Liver (tissue), 9 donors: ENCODE measurements around the gene STMP1. TPM values are rescaled to one million over a fixed set of nuclear protein-coding genes. Genes with fewer than 3 reads are reported as not detected.

ENCODE experiments used
- DNase-seq: peaks from one replicate; pipeline ENCODE4 v3.0.0-alpha.2; 2017; ENCODE audit warnings: low spot score
- H3K27ac ChIP-seq, 2 donors: one replicate each; pipeline ENCODE4 v1.7.0; 2013; ENCODE audit warnings: inconsistent platforms in 2 of 2, low read length in 2 of 2, control low read depth in 1 of 2, low read depth in 1 of 2, mild to moderate bottlenecking in 1 of 2
- H3K27me3 ChIP-seq, 4 donors: one replicate each; pipeline versions ENCODE4 v1.6.1 to v1.7.0; 2013; ENCODE audit warnings: low read length in 3 of 4, inconsistent platforms in 1 of 4, mild to moderate bottlenecking in 1 of 4, moderate library complexity in 1 of 4; ENCODE audit not compliant: control insufficient read depth in 4 of 4, insufficient read depth in 4 of 4
- H3K36me3 ChIP-seq, 4 donors: one replicate each; pipeline versions ENCODE4 v1.6.1 to v1.7.0; 2013; ENCODE audit warnings: low read length in 3 of 4, mild to moderate bottlenecking in 3 of 4, low read depth in 1 of 4, moderate library complexity in 1 of 4; ENCODE audit not compliant: control insufficient read depth in 4 of 4, insufficient read depth in 3 of 4
- H3K4me1 ChIP-seq, 4 donors: one replicate each; pipeline versions ENCODE4 v1.6.1 to v1.7.0; 2013; ENCODE audit warnings: low read length in 3 of 4, mild to moderate bottlenecking in 3 of 4, moderate library complexity in 1 of 4; ENCODE audit not compliant: control insufficient read depth in 4 of 4, insufficient read depth in 4 of 4
- H3K4me3 ChIP-seq, 3 donors: one replicate each; pipeline versions ENCODE4 v1.6.1 to v1.7.0; 2013; ENCODE audit warnings: low read length in 3 of 3, control low read depth in 1 of 3, low read depth in 1 of 3, mild to moderate bottlenecking in 1 of 3
- H3K9ac ChIP-seq, 2 donors: one replicate each; pipeline ENCODE4 v1.7.0; 2013; ENCODE audit warnings: low read length in 2 of 2, mild to moderate bottlenecking in 2 of 2, moderate library complexity in 2 of 2, control low read depth in 1 of 2, low read depth in 1 of 2
- H3K9me3 ChIP-seq, 4 donors: one replicate each; pipeline versions ENCODE4 v1.6.1 to v1.7.0; 2013; ENCODE audit warnings: low read length in 3 of 4; ENCODE audit not compliant: control insufficient read depth in 4 of 4
- EGR1 ChIP-seq, 2 donors: IDR thresholded peaks; 2 replicates each; pipeline ENCODE4 v1.6.1; 2016 to 2018; ENCODE audit warnings: antibody characterized with exemption in 2 of 2, low read depth in 2 of 2
- FOXA1 ChIP-seq: IDR thresholded peaks from 2 replicates; pipeline ENCODE4 v1.6.1; 2016; ENCODE audit warnings: antibody characterized with exemption
- FOXA2 ChIP-seq: IDR thresholded peaks from 2 replicates; pipeline ENCODE4 v1.6.1; 2016; ENCODE audit warnings: antibody characterized with exemption
- GABPA ChIP-seq, 2 donors: IDR thresholded peaks in 1 of 2; conservative IDR thresholded peaks in 1 of 2; 2 replicates each; pipeline ENCODE4 v1.6.1; 2016; ENCODE audit warnings: antibody characterized with exemption in 2 of 2, mild to moderate bottlenecking in 1 of 2, moderate library complexity in 1 of 2
- HNF4A ChIP-seq, 2 donors: conservative IDR thresholded peaks; 2 replicates each; pipeline ENCODE4 v1.6.1; 2016; ENCODE audit warnings: antibody characterized with exemption in 2 of 2, mild to moderate bottlenecking in 2 of 2
- HNF4G ChIP-seq: IDR thresholded peaks from 2 replicates; pipeline ENCODE4 v1.6.1; 2016; ENCODE audit warnings: antibody characterized with exemption
- JUND ChIP-seq, 2 donors: IDR thresholded peaks; 2 replicates each; pipeline ENCODE4 v1.6.1; 2016; ENCODE audit warnings: antibody characterized with exemption in 2 of 2
- NR2F2 ChIP-seq: IDR thresholded peaks from 2 replicates; pipeline ENCODE4 v1.6.1; 2016; ENCODE audit warnings: antibody characterized with exemption
- RAD21 ChIP-seq, 2 donors: IDR thresholded peaks; 2 replicates each; pipeline ENCODE4 v1.6.1; 2016; ENCODE audit warnings: antibody characterized with exemption in 2 of 2, mild to moderate bottlenecking in 2 of 2
- RXRA ChIP-seq, 2 donors: IDR thresholded peaks; 2 replicates each; pipeline ENCODE4 v1.6.1; 2017 to 2018; ENCODE audit warnings: antibody characterized with exemption in 2 of 2, mild to moderate bottlenecking in 1 of 2
- SP1 ChIP-seq: IDR thresholded peaks from 2 replicates; pipeline ENCODE4 v1.6.1; 2018; ENCODE audit warnings: antibody characterized with exemption, mild to moderate bottlenecking
- TAF1 ChIP-seq: conservative IDR thresholded peaks from 2 replicates; pipeline ENCODE4 v1.6.1; 2016; ENCODE audit warnings: antibody characterized with exemption, mild to moderate bottlenecking
- YY1 ChIP-seq: IDR thresholded peaks from 2 replicates; pipeline ENCODE4 v1.6.1; 2016; ENCODE audit warnings: antibody characterized with exemption, mild to moderate bottlenecking
- WGBS: extraction: QIAGEN DNeasy Blood & Tissue Kit; methylation state at CpG from one replicate; pipeline ENCODE4 v1.1.7; 2013; 5-methylcytosine and 5-hydroxymethylcytosine counted together
- polyA plus RNA-seq, 2 donors: library from polyadenylated mRNA; stranded (reverse) in 1 of 2; unstranded in 1 of 2; fragments of 200-250 nt in 1 of 2; fragments of >200 nt in 1 of 2; fragmentation: Nextera tagmentation in 1 of 2; extraction: Ambion mirVana in 1 of 2; gene quantifications; one replicate each; pipeline versions ENCODE4 v1.2.1 to v1.2.3, GENCODE V29; 2013 to 2015
- total RNA-seq, 2 donors: library from RNA; depleted of rRNA; stranded (reverse); fragments of >200 nt; gene quantifications; one replicate each; pipeline ENCODE4 v1.2.3, GENCODE V29; 2014
- TF ChIP-seq, protein P1 (sequence below): IDR thresholded peaks from 2 replicates; pipeline ENCODE4 v1.6.1; 2016; ENCODE audit warnings: antibody characterized with exemption
- TF ChIP-seq, protein P2 (sequence below): IDR thresholded peaks from 2 replicates; pipeline ENCODE4 v1.6.1; 2016; ENCODE audit warnings: antibody characterized with exemption
- TF ChIP-seq, protein P3 (sequence below): fragments of 150-350 bp; IDR thresholded peaks from 2 replicates; pipeline ENCODE4 v1.5.1; 2017; ENCODE audit warnings: improper control_type of control experiment, low read depth, low read length; ENCODE audit not compliant: missing input control
- TF ChIP-seq, protein P4 (sequence below): IDR thresholded peaks from 2 replicates; pipeline ENCODE4 v1.6.1; 2016; ENCODE audit warnings: antibody characterized with exemption
- TF ChIP-seq, protein P5 (sequence below): IDR thresholded peaks from 2 replicates; pipeline ENCODE4 v1.6.1; 2016; ENCODE audit warnings: antibody characterized with exemption, mild to moderate bottlenecking
- donor health status: healthy.
- donor health status: healthy.
- donor health status: healthy.
- donor health status: healthy.
- donor health status: healthy.

STMP1 gene
- total and polyA plus RNA-seq, 4 donors = 6.8 to 30.7 (median 13.8) TPM

DNA sequence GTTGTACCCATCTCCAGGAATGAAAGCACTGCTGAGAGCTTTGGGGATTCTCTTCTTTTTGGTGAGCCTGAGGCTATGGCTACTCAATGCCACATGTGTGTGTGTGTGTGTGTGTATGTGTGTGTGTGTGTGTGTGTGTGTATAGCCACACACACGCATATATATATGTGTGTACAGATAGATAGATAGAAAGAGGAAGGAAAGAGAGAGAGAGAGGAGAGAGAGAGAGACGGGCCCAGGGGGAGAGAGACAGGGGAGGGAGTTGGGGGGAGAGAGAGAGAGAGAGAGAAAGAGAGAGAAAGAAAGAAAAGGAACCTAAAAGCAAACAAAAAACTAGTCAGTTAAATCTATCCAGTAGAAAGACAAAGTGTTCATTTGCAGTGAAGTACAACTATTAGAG lies 57.4 kb downstream of the STMP1 start:
- WGBS = 42% methylated on average over 2 of the region's 2 CpGs
- DNase-seq = no peak
- no peaks in the 10 kb centered on the region for H3K27me3 ChIP-seq
- H3K9ac ChIP-seq = no peak overlapping the region
- H3K4me1 ChIP-seq = no peaks in the 10 kb centered on the region
- H3K27ac ChIP-seq = no peak overlapping the region
- TF ChIP-seq NR2F2 = no peak
- TF ChIP-seq RAD21 (IDR thresholded peaks at IDR 0.05) = no peak
- TF ChIP-seq GABPA (IDR thresholded peaks at IDR 0.05 in 1 of 2, conservative IDR thresholded peaks at IDR 0.05 in 1 of 2) = no peak
- TF ChIP-seq RXRA (IDR thresholded peaks at IDR 0.05) = no peak
- TF ChIP-seq EGR1 (IDR thresholded peaks at IDR 0.05; ENCODE audit: low read depth in 2 of 2) = no peak
- TF ChIP-seq TAF1 = no peak
- no peaks in the 10 kb centered on the region for H3K36me3 ChIP-seq
- no peaks in the 10 kb centered on the region for H3K9me3 ChIP-seq
- H3K4me3 ChIP-seq = no peak overlapping the region

DNA sequence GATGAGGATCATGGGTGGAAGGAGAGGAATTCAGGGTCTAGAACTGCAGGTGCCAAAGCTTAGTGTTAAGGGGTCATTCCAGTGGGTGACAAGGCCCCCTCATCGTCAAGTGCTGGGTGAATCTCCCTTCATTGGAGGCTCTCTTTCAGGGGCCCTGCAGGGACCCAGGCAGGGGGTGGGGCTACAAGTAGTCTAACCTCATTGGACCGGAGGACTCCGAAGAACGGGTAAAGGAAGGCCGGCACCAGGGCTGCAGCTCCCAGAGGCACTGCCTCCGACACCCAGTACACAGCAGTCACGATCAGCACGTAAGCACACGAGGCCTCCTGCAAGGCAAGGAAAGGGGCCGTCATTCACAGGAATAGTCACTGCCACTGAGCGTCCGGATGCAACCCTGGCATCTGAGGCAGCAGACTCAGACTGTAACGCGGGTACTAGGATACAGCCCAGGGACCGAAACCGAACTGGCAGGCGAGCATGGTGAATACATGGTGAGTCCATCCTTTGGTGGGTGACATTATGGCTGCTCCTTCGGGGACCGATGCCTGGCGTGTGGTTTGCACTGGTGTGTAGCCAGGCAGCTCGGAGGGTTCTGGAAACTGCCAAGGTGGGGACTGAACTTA lies 59.0 kb downstream of the STMP1 start:
- Histone ChIP-seq H3K4me1 (no peaks in the 10 kb centered on the region), H3K9me3 (no peaks in the 10 kb centered on the region), H3K36me3 (no peaks in the 10 kb centered on the region), H3K27me3 (no peaks in the 10 kb centered on the region), H3K27ac (no peak overlapping the region), H3K9ac (no peak overlapping the region), H3K4me3 (no peak overlapping the region)
- no peak for TF ChIP-seq JUND (IDR thresholded peaks at IDR 0.05)
- TF ChIP-seq SP1 = no peak
- no peak for TF ChIP-seq HNF4G
- no peak for TF ChIP-seq RXRA (IDR thresholded peaks at IDR 0.05)
- TF ChIP-seq NR2F2 = no peak
- 90% methylated on average over 21 of the region's 21 CpGs for WGBS
- no peak for DNase-seq

DNA sequence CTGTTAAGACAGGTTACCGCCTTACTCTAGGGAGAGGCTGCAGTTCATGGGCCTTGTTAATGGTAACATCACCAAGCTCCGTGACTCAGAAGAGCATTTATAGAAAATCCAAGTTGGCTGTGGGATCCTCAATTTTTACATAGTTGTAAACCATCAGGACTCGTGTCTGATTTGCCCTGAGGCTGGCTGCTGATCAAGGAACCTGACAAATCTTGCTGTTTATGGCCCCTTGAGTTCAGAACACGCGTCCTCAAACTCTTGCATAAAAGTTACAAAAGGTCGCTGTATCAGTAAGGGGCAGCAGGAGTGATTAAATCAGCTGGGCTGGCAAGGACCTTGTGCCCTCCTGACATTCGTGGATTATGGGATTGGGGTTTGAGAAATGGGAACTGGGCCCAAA lies 61.1 kb downstream of the STMP1 start:
- no peaks in the 10 kb centered on the region for H3K4me1 ChIP-seq
- no peak overlapping the region for H3K9ac ChIP-seq
- DNase-seq = no peak
- WGBS = 84% methylated on average over 7 of the region's 7 CpGs
- no peaks in the 10 kb centered on the region for H3K36me3 ChIP-seq
- H3K9me3 ChIP-seq = no peaks in the 10 kb centered on the region
- no peak overlapping the region for H3K27ac ChIP-seq
- H3K4me3 ChIP-seq = no peak overlapping the region
- H3K27me3 ChIP-seq = no peaks in the 10 kb centered on the region
- TF ChIP-seq HNF4G = no peak
- TF ChIP-seq TAF1 = no peak
- TF ChIP-seq SP1 = no peak
- TF ChIP-seq FOXA1 = no peak
- TF ChIP-seq, protein P1, sequence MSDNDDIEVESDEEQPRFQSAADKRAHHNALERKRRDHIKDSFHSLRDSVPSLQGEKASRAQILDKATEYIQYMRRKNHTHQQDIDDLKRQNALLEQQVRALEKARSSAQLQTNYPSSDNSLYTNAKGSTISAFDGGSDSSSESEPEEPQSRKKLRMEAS = no peak
- TF ChIP-seq FOXA2 = no peak
- TF ChIP-seq, protein P2, sequence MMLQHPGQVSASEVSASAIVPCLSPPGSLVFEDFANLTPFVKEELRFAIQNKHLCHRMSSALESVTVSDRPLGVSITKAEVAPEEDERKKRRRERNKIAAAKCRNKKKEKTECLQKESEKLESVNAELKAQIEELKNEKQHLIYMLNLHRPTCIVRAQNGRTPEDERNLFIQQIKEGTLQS = no peak
- no peak for TF ChIP-seq HNF4A (conservative IDR thresholded peaks at IDR 0.05)
- TF ChIP-seq, protein P3, sequence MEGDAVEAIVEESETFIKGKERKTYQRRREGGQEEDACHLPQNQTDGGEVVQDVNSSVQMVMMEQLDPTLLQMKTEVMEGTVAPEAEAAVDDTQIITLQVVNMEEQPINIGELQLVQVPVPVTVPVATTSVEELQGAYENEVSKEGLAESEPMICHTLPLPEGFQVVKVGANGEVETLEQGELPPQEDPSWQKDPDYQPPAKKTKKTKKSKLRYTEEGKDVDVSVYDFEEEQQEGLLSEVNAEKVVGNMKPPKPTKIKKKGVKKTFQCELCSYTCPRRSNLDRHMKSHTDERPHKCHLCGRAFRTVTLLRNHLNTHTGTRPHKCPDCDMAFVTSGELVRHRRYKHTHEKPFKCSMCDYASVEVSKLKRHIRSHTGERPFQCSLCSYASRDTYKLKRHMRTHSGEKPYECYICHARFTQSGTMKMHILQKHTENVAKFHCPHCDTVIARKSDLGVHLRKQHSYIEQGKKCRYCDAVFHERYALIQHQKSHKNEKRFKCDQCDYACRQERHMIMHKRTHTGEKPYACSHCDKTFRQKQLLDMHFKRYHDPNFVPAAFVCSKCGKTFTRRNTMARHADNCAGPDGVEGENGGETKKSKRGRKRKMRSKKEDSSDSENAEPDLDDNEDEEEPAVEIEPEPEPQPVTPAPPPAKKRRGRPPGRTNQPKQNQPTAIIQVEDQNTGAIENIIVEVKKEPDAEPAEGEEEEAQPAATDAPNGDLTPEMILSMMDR = no peak
- TF ChIP-seq RAD21 (IDR thresholded peaks at IDR 0.05) = no peak
- TF ChIP-seq JUND (IDR thresholded peaks at IDR 0.05) = no peak
- TF ChIP-seq GABPA (IDR thresholded peaks at IDR 0.05 in 1 of 2, conservative IDR thresholded peaks at IDR 0.05 in 1 of 2) = no peak
- TF ChIP-seq, protein P4, sequence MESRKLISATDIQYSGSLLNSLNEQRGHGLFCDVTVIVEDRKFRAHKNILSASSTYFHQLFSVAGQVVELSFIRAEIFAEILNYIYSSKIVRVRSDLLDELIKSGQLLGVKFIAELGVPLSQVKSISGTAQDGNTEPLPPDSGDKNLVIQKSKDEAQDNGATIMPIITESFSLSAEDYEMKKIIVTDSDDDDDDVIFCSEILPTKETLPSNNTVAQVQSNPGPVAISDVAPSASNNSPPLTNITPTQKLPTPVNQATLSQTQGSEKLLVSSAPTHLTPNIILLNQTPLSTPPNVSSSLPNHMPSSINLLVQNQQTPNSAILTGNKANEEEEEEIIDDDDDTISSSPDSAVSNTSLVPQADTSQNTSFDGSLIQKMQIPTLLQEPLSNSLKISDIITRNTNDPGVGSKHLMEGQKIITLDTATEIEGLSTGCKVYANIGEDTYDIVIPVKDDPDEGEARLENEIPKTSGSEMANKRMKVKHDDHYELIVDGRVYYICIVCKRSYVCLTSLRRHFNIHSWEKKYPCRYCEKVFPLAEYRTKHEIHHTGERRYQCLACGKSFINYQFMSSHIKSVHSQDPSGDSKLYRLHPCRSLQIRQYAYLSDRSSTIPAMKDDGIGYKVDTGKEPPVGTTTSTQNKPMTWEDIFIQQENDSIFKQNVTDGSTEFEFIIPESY = no peak
- no peak for TF ChIP-seq EGR1 (IDR thresholded peaks at IDR 0.05; ENCODE audit: low read depth in 2 of 2)
- TF ChIP-seq, protein P5, sequence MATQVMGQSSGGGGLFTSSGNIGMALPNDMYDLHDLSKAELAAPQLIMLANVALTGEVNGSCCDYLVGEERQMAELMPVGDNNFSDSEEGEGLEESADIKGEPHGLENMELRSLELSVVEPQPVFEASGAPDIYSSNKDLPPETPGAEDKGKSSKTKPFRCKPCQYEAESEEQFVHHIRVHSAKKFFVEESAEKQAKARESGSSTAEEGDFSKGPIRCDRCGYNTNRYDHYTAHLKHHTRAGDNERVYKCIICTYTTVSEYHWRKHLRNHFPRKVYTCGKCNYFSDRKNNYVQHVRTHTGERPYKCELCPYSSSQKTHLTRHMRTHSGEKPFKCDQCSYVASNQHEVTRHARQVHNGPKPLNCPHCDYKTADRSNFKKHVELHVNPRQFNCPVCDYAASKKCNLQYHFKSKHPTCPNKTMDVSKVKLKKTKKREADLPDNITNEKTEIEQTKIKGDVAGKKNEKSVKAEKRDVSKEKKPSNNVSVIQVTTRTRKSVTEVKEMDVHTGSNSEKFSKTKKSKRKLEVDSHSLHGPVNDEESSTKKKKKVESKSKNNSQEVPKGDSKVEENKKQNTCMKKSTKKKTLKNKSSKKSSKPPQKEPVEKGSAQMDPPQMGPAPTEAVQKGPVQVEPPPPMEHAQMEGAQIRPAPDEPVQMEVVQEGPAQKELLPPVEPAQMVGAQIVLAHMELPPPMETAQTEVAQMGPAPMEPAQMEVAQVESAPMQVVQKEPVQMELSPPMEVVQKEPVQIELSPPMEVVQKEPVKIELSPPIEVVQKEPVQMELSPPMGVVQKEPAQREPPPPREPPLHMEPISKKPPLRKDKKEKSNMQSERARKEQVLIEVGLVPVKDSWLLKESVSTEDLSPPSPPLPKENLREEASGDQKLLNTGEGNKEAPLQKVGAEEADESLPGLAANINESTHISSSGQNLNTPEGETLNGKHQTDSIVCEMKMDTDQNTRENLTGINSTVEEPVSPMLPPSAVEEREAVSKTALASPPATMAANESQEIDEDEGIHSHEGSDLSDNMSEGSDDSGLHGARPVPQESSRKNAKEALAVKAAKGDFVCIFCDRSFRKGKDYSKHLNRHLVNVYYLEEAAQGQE = no peak
- no peak for TF ChIP-seq NR2F2
- TF ChIP-seq YY1 = no peak
- TF ChIP-seq RXRA (IDR thresholded peaks at IDR 0.05) = no peak
